Measurements from ENCODE around the gene ENSA. TPM values are rescaled to one million over a fixed set of nuclear protein-coding genes. Genes with fewer than 3 reads are reported as not detected.
"Not testable (repeated sequence)": the region's sequence is repeated elsewhere in the genome, so short reads cannot be mapped to it uniquely, and the experiment has no call there.

ENSA gene
- total RNA-seq, 2 experiments from 2014 or later: 202 to 252 TPM

GRCh38 chr1:150596976-150597375 is 32.4 kb downstream of the ENSA start:
- Mint-ChIP-seq H3K9me3 (ENCODE audit: low read depth) (no peaks in the 10 kb centered on the region), H3K4me3 (no peak overlapping the region), H3K27me3 (no peaks in the 10 kb centered on the region), H3K27ac (no peak overlapping the region), H3K4me1 (peaks cover 10% of the 10 kb centered on the region), H3K36me3 (peaks cover 5% of the 10 kb centered on the region)
- ATAC-seq (no peak), DNase-seq (no peak)
- CTCF ChIA-PET: no interaction called here

- Mint-ChIP-seq H3K36me3 (peaks cover 8% of the 10 kb centered on the region), H3K27me3 (no peaks in the 10 kb centered on the region), H3K9me3 (ENCODE audit: low read depth) (no peaks in the 10 kb centered on the region), H3K4me3 (no peak overlapping the region), H3K27ac (no peak overlapping the region), H3K4me1 (peaks cover 10% of the 10 kb centered on the region)
- DNase-seq: no peak
- CTCF ChIA-PET: no interaction called here
- no peak for ATAC-seq
These were observed 33.1 kb downstream of the ENSA start for GRCh38 chr1:150596095-150596892.

DNA sequence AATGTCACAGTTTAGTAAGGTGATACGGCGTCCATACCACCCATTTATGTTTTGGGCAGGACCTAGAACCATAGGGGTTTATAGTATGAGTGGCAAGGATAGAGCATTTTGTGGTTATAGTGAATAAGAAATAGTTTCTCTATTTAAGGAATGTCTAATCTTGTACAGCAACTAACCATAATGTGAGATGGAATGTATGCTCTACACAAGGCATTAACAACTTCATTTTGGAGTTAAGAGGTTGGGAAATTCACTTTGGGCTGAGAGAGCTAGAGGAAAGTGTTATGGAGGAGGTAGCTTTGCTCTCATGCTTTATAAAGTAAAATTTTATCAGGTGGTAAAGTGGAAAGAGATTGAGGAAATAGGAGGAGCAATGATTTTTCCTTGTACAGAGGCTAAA is 47.0 kb downstream of the ENSA start:
- CTCF ChIA-PET: interaction anchor here (0.9 to 3.6 kb wide), 4 partner anchors 18 to 36 kb away, joined by 3 to 20 read pairs (median 3); no protein-coding TSS in a partner anchor
- Mint-ChIP-seq H3K4me1 (peaks cover 16% of the 10 kb centered on the region), H3K27me3 (no peaks in the 10 kb centered on the region), H3K9me3 (ENCODE audit: low read depth) (no peaks in the 10 kb centered on the region), H3K27ac (no peak overlapping the region), H3K4me3 (no peak overlapping the region), H3K36me3 (peaks cover 24% of the 10 kb centered on the region)
- no peak for ATAC-seq
- DNase-seq: no peak

DNA sequence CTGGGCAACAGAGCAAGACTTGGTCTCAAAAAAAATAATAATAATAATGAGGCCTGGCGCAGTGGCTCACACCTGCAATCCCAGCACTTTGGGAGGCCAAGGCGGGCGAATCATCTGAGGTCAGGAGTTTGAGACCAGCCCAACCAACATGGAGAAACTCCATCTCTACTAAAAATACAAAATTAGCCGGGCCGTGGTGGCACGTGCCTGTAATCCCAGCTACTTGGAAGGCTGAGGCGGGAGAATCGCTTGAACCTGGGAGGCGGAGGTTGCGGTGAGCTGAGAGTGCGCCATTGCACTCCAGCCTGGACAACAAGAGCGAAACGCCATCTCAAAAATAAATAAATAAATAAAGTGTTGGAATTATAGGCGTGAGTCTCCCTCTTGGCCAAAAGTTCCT is 47.5 kb downstream of the ENSA start:
- Mint-ChIP-seq H3K36me3 (peaks cover 28% of the 10 kb centered on the region), H3K4me1 (peaks cover 16% of the 10 kb centered on the region)
- not testable (repeated sequence) for H3K4me3 Mint-ChIP-seq; DNase-seq; H3K27me3 Mint-ChIP-seq; ATAC-seq; H3K9me3 Mint-ChIP-seq (ENCODE audit: low read depth); H3K27ac Mint-ChIP-seq
- CTCF ChIA-PET: interaction anchor here (3.6 to 15.0 kb wide), 2 partner anchors 19 to 21 kb away, joined by 20 to 297 read pairs; no protein-coding TSS in a partner anchor

DNA sequence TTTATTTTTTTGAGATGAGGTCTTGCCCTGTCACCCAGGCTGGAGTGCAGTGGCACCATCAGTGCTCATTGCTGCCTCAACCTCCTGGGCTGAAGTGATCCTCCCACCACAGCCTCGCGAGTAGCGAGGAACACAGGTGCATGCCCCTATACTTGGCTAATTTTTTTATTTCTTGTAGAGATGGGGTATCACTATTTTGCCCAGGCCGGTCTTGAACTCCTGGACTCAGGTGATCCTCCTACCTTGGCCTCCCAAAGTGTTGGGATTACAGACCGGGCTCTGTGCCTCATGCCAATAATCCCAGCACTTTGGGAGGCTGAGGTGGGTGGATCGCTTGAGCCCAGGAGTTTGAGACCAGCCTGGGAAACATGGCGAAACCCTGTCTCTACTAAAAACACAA is 48.0 kb downstream of the ENSA start:
- H3K9me3 Mint-ChIP-seq (ENCODE audit: low read depth); DNase-seq; H3K4me3 Mint-ChIP-seq; H3K27ac Mint-ChIP-seq; ATAC-seq; H3K27me3 Mint-ChIP-seq: not testable (repeated sequence)
- Mint-ChIP-seq H3K4me1 (peaks cover 16% of the 10 kb centered on the region), H3K36me3 (peaks cover 33% of the 10 kb centered on the region)
- CTCF ChIA-PET: interaction anchor here (15.0 kb wide), 1 partner anchor 18 kb away, joined by 297 read pairs; no protein-coding TSS in a partner anchor

DNA sequence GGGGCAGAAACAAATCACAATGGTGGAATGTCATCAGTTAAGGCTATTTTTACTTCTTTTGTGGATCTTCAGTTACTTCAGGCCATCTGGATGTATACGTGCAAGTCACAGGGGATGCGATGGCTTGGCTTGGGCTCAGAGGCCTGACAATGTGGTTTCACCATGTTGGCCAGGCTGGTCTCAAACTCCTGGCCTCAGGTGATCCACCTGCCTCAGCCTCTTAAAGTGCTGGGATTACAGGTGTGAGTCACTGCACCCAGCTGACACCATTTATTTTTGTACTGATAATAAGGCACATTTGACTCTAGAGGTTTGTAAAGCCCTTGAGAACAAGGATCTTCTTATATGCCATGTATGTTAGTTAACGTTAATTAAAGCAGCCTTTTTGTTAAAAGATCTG is 48.4 kb downstream of the ENSA start:
- Mint-ChIP-seq H3K4me3 (peak overlapping the region; percentile 83), H3K36me3 (peaks cover 38% of the 10 kb centered on the region), H3K4me1 (peaks cover 17% of the 10 kb centered on the region), H3K27ac (peak overlapping the region; percentile 96)
- CTCF ChIA-PET: interaction anchor here (1.4 to 15.0 kb wide), 3 partner anchors 18 to 325 kb away, joined by 3 to 297 read pairs (median 5); no protein-coding TSS in a partner anchor
- not testable (repeated sequence) for ATAC-seq; H3K27me3 Mint-ChIP-seq; H3K9me3 Mint-ChIP-seq (ENCODE audit: low read depth); DNase-seq

DNA sequence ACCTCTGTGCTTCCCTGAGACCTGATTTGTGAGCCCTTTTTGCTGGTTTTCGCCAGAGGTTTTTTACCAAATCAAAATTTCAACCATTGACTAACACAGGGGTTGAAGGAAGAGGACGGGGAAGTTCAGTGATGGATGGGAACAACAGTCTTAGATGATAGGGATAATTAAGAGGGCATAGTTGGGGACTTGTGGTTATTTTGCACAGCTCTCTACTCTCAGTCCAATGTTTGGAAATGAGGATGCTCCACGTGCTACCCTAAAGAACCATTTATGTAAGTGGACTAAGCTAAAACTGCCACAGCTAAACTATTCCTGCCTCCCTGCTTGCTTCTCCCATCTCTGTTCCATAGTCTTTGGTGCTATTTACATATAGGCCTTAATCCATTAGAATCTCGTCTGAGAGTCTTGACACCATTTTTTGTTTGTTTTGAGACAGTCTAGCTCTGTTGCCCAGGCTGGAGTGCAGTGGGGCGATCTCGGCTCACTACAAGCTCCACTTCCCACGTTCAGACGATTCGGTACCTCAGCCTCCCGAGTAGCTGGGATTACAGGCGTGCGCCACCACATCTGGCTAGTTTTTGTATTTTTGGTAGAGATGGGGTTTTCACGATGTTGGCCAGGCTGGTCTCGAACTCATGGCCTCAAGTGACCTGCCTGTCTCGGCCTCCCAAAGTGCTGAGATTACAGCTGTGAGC is 49.3 kb downstream of the ENSA start:
- ATAC-seq (peak; percentile 0), DNase-seq (no peak)
- H3K4me3 Mint-ChIP-seq: peak overlapping the region; percentile 83
- CTCF ChIA-PET: interaction anchor here (1.0 to 15.0 kb wide), 12 partner anchors 10 to 346 kb away, joined by 3 to 297 read pairs (median 4); partner anchors contain the start of genes ENSA and SETDB1
- H3K27ac Mint-ChIP-seq: peak overlapping the region; percentile 96
- H3K27me3 Mint-ChIP-seq: no peaks in the 10 kb centered on the region
- H3K4me1 Mint-ChIP-seq: peaks cover 24% of the 10 kb centered on the region
- H3K9me3 Mint-ChIP-seq (ENCODE audit: low read depth): no peaks in the 10 kb centered on the region
- H3K36me3 Mint-ChIP-seq: peaks cover 45% of the 10 kb centered on the region

GRCh38 chr1:150579110-150579944 is 50.1 kb downstream of the ENSA start, which contains the start of gene MCL1:
MCL1 (minus strand) TSS chr1:150579610; CDS start chr1:150579530, 80 bp downstream.
- Mint-ChIP-seq H3K27ac (peak within 1 kb of the TSS; percentile 97), H3K4me1 (peaks cover 31% of the 10 kb centered on the region), H3K9me3 (ENCODE audit: low read depth) (no peaks in the 10 kb centered on the region), H3K4me3 (peak within 1 kb of the TSS; percentile 99), H3K36me3 (peaks cover 52% of the 10 kb centered on the region), H3K27me3 (no peaks in the 10 kb centered on the region)
- CTCF ChIA-PET: interaction anchor here (0.9 to 15.0 kb wide), 14 partner anchors 9 to 346 kb away, joined by 3 to 297 read pairs (median 4); partner anchors contain the start of genes ENSA and SETDB1
- DNase-seq (peak; percentile 95), ATAC-seq (peak; percentile 76)

- H3K36me3 Mint-ChIP-seq: peaks cover 57% of the 10 kb centered on the region
- no peaks in the 10 kb centered on the region for H3K9me3 Mint-ChIP-seq (ENCODE audit: low read depth)
- H3K27ac Mint-ChIP-seq: peak overlapping the region; percentile 97
- no peaks in the 10 kb centered on the region for H3K27me3 Mint-ChIP-seq
- peak; percentile 6 for ATAC-seq
- H3K4me1 Mint-ChIP-seq: peaks cover 38% of the 10 kb centered on the region
- CTCF ChIA-PET: interaction anchor here (0.9 to 15.0 kb wide), 6 partner anchors 8 to 41 kb away, joined by 3 to 297 read pairs (median 4); no protein-coding TSS in a partner anchor
- DNase-seq: peak; percentile 73
- peak overlapping the region; percentile 99 for H3K4me3 Mint-ChIP-seq
These were observed 50.9 kb downstream of the ENSA start for GRCh38 chr1:150578272-150579109.

DNA sequence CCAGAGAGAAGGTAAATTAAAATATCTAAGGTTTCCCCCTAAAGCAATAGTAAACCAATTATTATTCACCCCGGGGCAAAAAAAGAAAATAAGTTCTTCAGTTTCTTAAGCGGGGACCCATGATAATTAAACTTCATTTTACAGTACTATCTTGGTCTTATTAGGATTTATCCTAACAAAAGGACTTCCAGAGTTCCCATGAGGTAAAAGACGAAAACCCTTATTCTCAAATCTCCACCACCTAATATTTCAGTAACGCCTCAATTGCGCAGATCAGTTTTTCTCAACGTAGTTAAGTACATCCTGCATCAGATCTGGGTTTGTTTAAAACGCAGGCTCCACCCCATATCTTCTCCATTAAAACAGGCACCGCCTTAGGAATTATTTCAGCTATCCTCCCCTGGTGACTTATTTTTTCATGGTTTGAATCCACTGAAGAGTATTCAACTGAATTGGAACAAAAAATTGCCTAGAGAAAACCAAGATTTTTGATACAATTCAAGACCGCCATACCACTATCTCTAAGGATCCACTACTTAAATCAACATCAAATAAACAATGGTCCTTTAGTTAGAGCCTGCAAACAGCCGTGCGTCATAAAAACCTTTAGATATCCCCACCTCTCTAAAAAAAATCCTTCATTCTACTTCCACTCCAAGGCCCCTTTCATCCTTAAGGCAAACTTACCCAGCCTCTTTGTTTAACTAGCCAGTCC is 51.7 kb downstream of the ENSA start:
- peak; percentile 47 for DNase-seq
- H3K4me3 Mint-ChIP-seq: peak overlapping the region; percentile 99
- H3K9me3 Mint-ChIP-seq (ENCODE audit: low read depth): no peaks in the 10 kb centered on the region
- H3K27me3 Mint-ChIP-seq: no peaks in the 10 kb centered on the region
- peaks cover 65% of the 10 kb centered on the region for H3K36me3 Mint-ChIP-seq
- no peak for ATAC-seq
- CTCF ChIA-PET: interaction anchor here (1.0 to 15.0 kb wide), 3 partner anchors 15 to 34 kb away, joined by 3 to 297 read pairs (median 4); no protein-coding TSS in a partner anchor
- peaks cover 45% of the 10 kb centered on the region for H3K4me1 Mint-ChIP-seq
- peak overlapping the region; percentile 97 for H3K27ac Mint-ChIP-seq

- peaks cover 47% of the 10 kb centered on the region for H3K4me1 Mint-ChIP-seq
- H3K36me3 Mint-ChIP-seq: peaks cover 67% of the 10 kb centered on the region
- peak overlapping the region; percentile 99 for H3K4me3 Mint-ChIP-seq
- CTCF ChIA-PET: interaction anchor here (0.9 to 15.0 kb wide), 3 partner anchors 14 to 41 kb away, joined by 3 to 297 read pairs (median 5); no protein-coding TSS in a partner anchor
- no peaks in the 10 kb centered on the region for H3K9me3 Mint-ChIP-seq (ENCODE audit: low read depth)
- H3K27ac Mint-ChIP-seq: peak overlapping the region; percentile 97
- ATAC-seq: no peak
- H3K27me3 Mint-ChIP-seq: no peaks in the 10 kb centered on the region
- DNase-seq: peak; percentile 42
These were observed 52.4 kb downstream of the ENSA start for GRCh38 chr1:150576794-150577556.

All from activated CD8-positive, alpha-beta memory T cell treated with anti-CD3 and anti-CD28 coated beads, Interleukin-2, amount 10 ng/mL, durations not matched to agents 7 days and 5 days (primary cell).